Smooth muscle cell (in vitro differentiated cells): ENCODE data around the gene PLEKHA6. TPM values are rescaled to one million over a fixed set of nuclear protein-coding genes. Genes with fewer than 3 reads are reported as not detected.

Experiments
- DNase-seq: peaks from one replicate; lab custom pipeline; 2025; ENCODE audit not compliant: unreplicated experiment; lab: John Stamatoyannopoulos, UW
- H2AFZ ChIP-seq: fragments of 200-600 bp; sonication (generic); 2 replicates; pipeline ENCODE4 v1.6.0; 2016; ENCODE audit warnings: antibody characterized with exemption, low read depth, mild to moderate bottlenecking
- H3F3A ChIP-seq: fragments of 200-600 bp; sonication (generic); 2 replicates; pipeline ENCODE4 v1.6.0; 2017; ENCODE audit warnings: antibody characterized with exemption, low read depth
- H3K27ac ChIP-seq: fragments of 200-600 bp; sonication (generic); 2 replicates; pipeline ENCODE4 v1.5.1; 2016; ENCODE audit warnings: low read depth, mild to moderate bottlenecking
- H3K27me3 ChIP-seq: fragments of 200-600 bp; sonication (generic); 2 replicates; pipeline ENCODE4 v1.6.1; 2016; ENCODE audit warnings: low read depth, mild to moderate bottlenecking
- H3K36me3 ChIP-seq: fragments of 200-600 bp; sonication (generic); 2 replicates; pipeline ENCODE4 v1.5.1; 2016; ENCODE audit warnings: low read depth
- H3K4me1 ChIP-seq: fragments of 200-600 bp; sonication (generic); 2 replicates; pipeline ENCODE4 v1.5.1; 2016; ENCODE audit warnings: low read depth
- H3K4me2 ChIP-seq: fragments of 200-600 bp; sonication (generic); 2 replicates; pipeline ENCODE4 v1.6.0; 2016; ENCODE audit warnings: mild to moderate bottlenecking
- H3K4me3 ChIP-seq: fragments of 200-600 bp; sonication (generic); 2 replicates; pipeline ENCODE4 v1.5.1; 2016; ENCODE audit warnings: mild to moderate bottlenecking
- H3K79me2 ChIP-seq: fragments of 200-600 bp; sonication (generic); 2 replicates; pipeline ENCODE4 v1.6.0; 2016; ENCODE audit warnings: low read depth, mild to moderate bottlenecking
- H3K9ac ChIP-seq: fragments of 200-600 bp; sonication (generic); 2 replicates; pipeline ENCODE4 v1.6.0; 2016; ENCODE audit warnings: low read depth
- H3K9me3 ChIP-seq: fragments of 200-600 bp; sonication (generic); replicated peaks from 2 replicates; pipeline ENCODE4 v1.5.1; 2016; ENCODE audit warnings: low read depth
- H4K20me1 ChIP-seq: fragments of 200-600 bp; sonication (generic); 2 replicates; pipeline ENCODE4 v1.6.0; 2016; ENCODE audit warnings: low read depth
- CTCF ChIP-seq: fragments of 200-600 bp; sonication (generic); IDR thresholded peaks from 2 replicates; pipeline ENCODE4 v1.5.1; 2017; ENCODE audit warnings: borderline replicate concordance, mild to moderate bottlenecking, antibody characterized with exemption; ENCODE audit not compliant: insufficient read depth, poor library complexity, severe bottlenecking
- WGBS: methylation state at CpG from one replicate; pipeline ENCODE4 v1.1.7; 2016; ENCODE audit warnings: low lambda C conversion rate; 5-methylcytosine and 5-hydroxymethylcytosine counted together
- polyA plus RNA-seq: library from polyadenylated mRNA; unstranded; fragments of >200 nt; fragmentation: Nextera tagmentation; extraction: Ambion mirVana; gene quantifications from 2 replicates; pipeline ENCODE4 v1.2.1, GENCODE V29; 2016
- total RNA-seq: library from RNA; depleted of rRNA; stranded (reverse); fragments of >200 nt; gene quantifications from 2 replicates; pipeline ENCODE4 v1.2.3, GENCODE V29; 2014

PLEKHA6 gene
- total and polyA plus RNA-seq, 2 experiments from 2014 or later, result 0.45 to 0.85 TPM

- TF ChIP-seq CTCF, result no peak
- no peak overlapping the region for H3K4me3 ChIP-seq
- peaks cover 43% of the 10 kb centered on the region for H3K27me3 ChIP-seq
- no peaks in the 10 kb centered on the region for H4K20me1 ChIP-seq
- no peak for DNase-seq
- no peak overlapping the region for H3K9ac ChIP-seq
- no peaks in the 10 kb centered on the region for H3K9me3 ChIP-seq
- no peaks in the 10 kb centered on the region for H3K4me1 ChIP-seq
- no peaks in the 10 kb centered on the region for H3F3A ChIP-seq
- H3K4me2 ChIP-seq, result no peak overlapping the region
- H3K36me3 ChIP-seq, result no peaks in the 10 kb centered on the region
- H3K79me2 ChIP-seq, result no peaks in the 10 kb centered on the region
- H3K27ac ChIP-seq, result no peak overlapping the region
- 93% methylated on average over 3 of the region's 3 CpGs for WGBS
- H2AFZ ChIP-seq, result no peak overlapping the region
Observed at GRCh38 chr1:204212715-204213114, 147.0 kb downstream of the PLEKHA6 start.

GRCh38 chr1:204211046-204211445 lies 148.7 kb downstream of the PLEKHA6 start:
- no peak overlapping the region for H3K27ac ChIP-seq
- H3K79me2 ChIP-seq, result no peaks in the 10 kb centered on the region
- no peaks in the 10 kb centered on the region for H3F3A ChIP-seq
- no peak overlapping the region for H3K9ac ChIP-seq
- no peak overlapping the region for H3K4me3 ChIP-seq
- H3K27me3 ChIP-seq, result peaks cover 53% of the 10 kb centered on the region
- DNase-seq, result no peak
- H3K4me2 ChIP-seq, result no peak overlapping the region
- no peaks in the 10 kb centered on the region for H3K4me1 ChIP-seq
- no peaks in the 10 kb centered on the region for H4K20me1 ChIP-seq
- H3K9me3 ChIP-seq, result no peaks in the 10 kb centered on the region
- TF ChIP-seq CTCF, result no peak
- 80% methylated on average over 7 of the region's 7 CpGs for WGBS
- H3K36me3 ChIP-seq, result no peaks in the 10 kb centered on the region
- no peak overlapping the region for H2AFZ ChIP-seq

- Histone ChIP-seq H3K4me2 (no peak overlapping the region), H3K4me3 (no peak overlapping the region), H4K20me1 (no peaks in the 10 kb centered on the region), H3K27ac (no peak overlapping the region), H2AFZ (no peak overlapping the region), H3F3A (no peaks in the 10 kb centered on the region), H3K36me3 (no peaks in the 10 kb centered on the region), H3K9ac (no peak overlapping the region), H3K4me1 (no peaks in the 10 kb centered on the region), H3K79me2 (no peaks in the 10 kb centered on the region), H3K27me3 (peaks cover 66% of the 10 kb centered on the region), H3K9me3 (no peaks in the 10 kb centered on the region)
- TF ChIP-seq CTCF, result peak; percentile 90
- DNase-seq, result peak; percentile 29
- 16% methylated on average over 13 of the region's 13 CpGs for WGBS
Observed at GRCh38 chr1:204207136-204207616, 152.6 kb downstream of the PLEKHA6 start.

GRCh38 chr1:204206121-204206520 lies 153.6 kb downstream of the PLEKHA6 start:
- H3K4me2 ChIP-seq, result no peak overlapping the region
- H3K79me2 ChIP-seq, result no peaks in the 10 kb centered on the region
- no peak for DNase-seq
- H3K9me3 ChIP-seq, result no peaks in the 10 kb centered on the region
- no peaks in the 10 kb centered on the region for H3K4me1 ChIP-seq
- no peak overlapping the region for H3K4me3 ChIP-seq
- peaks cover 62% of the 10 kb centered on the region for H3K27me3 ChIP-seq
- H3K9ac ChIP-seq, result no peak overlapping the region
- TF ChIP-seq CTCF, result peak; percentile 2
- H4K20me1 ChIP-seq, result no peaks in the 10 kb centered on the region
- 67% methylated on average over 2 of the region's 2 CpGs for WGBS
- H3K36me3 ChIP-seq, result no peaks in the 10 kb centered on the region
- H2AFZ ChIP-seq, result no peak overlapping the region
- H3K27ac ChIP-seq, result no peak overlapping the region
- H3F3A ChIP-seq, result no peaks in the 10 kb centered on the region
